HCT116 (cell line): ENCODE data around the gene TBC1D1. TPM values are rescaled to one million over a fixed set of nuclear protein-coding genes. Genes with fewer than 3 reads are reported as not detected.

Source experiments
- ATAC-seq: fragments of 200-7000 bp; cut with Tn5 transposase; 2 replicates; pipeline ENCODE4 v1.9.1; 2020; ENCODE audit warnings: mild to moderate bottlenecking, moderate library complexity
- BruUV-seq: library from RNA; stranded (reverse); fragments of 400-500 nt; replicated peaks from 2 replicates; lab custom pipeline; 2021; lab: Mats Ljungman, UMichigan
- CTCF ChIA-PET: fragments of 300-600 bp; sonication (Branson Sonifier 250); formaldehyde crosslinking; loops from one replicate; lab custom pipeline; 2021; ENCODE audit warnings: antibody characterized with exemption; lab: Charles Lee
- POLR2A ChIA-PET: fragments of 300-600, 350-600 bp; sonication (Branson Sonifier 250); formaldehyde crosslinking; loops from one replicate; lab custom pipeline; 2021; ENCODE audit warnings: antibody characterized with exemption; lab: Charles Lee
- RAD21 ChIA-PET, 2 experiments: fragments of 300-600 bp; sonication (Branson Sonifier 250); formaldehyde crosslinking; loops; one replicate each; lab custom pipeline; 2023; ENCODE audit warnings: low total read pairs in 2 of 2; ENCODE audit not compliant: uncharacterized antibody in 2 of 2, unreplicated experiment in 2 of 2, low non-redundant PET in 1 of 2; lab: Charles Lee
- DNase-seq: peaks from one replicate; pipeline ENCODE4 v3.0.0-alpha.2; 2010; ENCODE audit warnings: low read depth, low spot score
- H2AFZ ChIP-seq: fragments of 200-600 bp; shearing (Covaris generic), sonication (generic); 2 replicates; pipeline ENCODE4 v1.6.1; 2017; ENCODE audit warnings: low read depth, mixed run types, mixed read lengths, antibody characterized with exemption, low read length; ENCODE audit not compliant: poor library complexity, severe bottlenecking
- H3K27ac ChIP-seq: 2 replicates; pipeline ENCODE4 v1.5.1; 2012; ENCODE audit warnings: low read depth, low read length
- H3K27me3 ChIP-seq: fragments of 200-600 bp; sonication (generic); 2 replicates; pipeline ENCODE4 v1.6.1; 2016; ENCODE audit warnings: mixed run types, low read length, mixed read lengths; ENCODE audit not compliant: insufficient read depth
- H3K36me3 ChIP-seq, 2 experiments: fragments of 200-500 bp in 1 of 2; fragments of 200-600 bp in 1 of 2; sonication (Bioruptor generic) in 1 of 2; sonication (generic) in 1 of 2; 2 replicates each; pipeline versions ENCODE4 v1.5.1 to v1.6.1; 2014 to 2016; ENCODE audit warnings: low read length in 2 of 2, inconsistent platforms in 1 of 2, mixed read lengths in 1 of 2, mixed run types in 1 of 2; ENCODE audit not compliant: insufficient read depth in 2 of 2, control insufficient read depth in 1 of 2
- H3K4me1 ChIP-seq, 2 experiments: fragments of 200-600 bp in 1 of 2; sonication (generic) in 1 of 2; 2 replicates each; pipeline versions ENCODE4 v1.5.1 to v1.6.1; 2012 to 2017; ENCODE audit warnings: low read length in 2 of 2, inconsistent platforms in 1 of 2, mild to moderate bottlenecking in 1 of 2, mixed read lengths in 1 of 2, mixed run types in 1 of 2, moderate library complexity in 1 of 2; ENCODE audit not compliant: insufficient read depth in 2 of 2, control insufficient read depth in 1 of 2
- H3K4me2 ChIP-seq: fragments of 200-600 bp; sonication (generic); 2 replicates; pipeline ENCODE4 v1.6.1; 2017; ENCODE audit warnings: mixed run types, low read length, mixed read lengths
- H3K4me3 ChIP-seq, 2 experiments: fragments of 200-600 bp in 1 of 2; sonication (generic) in 1 of 2; replicated peaks in 1 of 2; 2 replicates each; pipeline ENCODE4 v1.5.1; 2011 to 2016; ENCODE audit warnings: low read length in 2 of 2, control low read depth in 1 of 2, low read depth in 1 of 2, mild to moderate bottlenecking in 1 of 2, mixed read lengths in 1 of 2, mixed run types in 1 of 2
- H3K79me2 ChIP-seq: fragments of 200-600 bp; sonication (generic); 2 replicates; pipeline ENCODE4 v1.6.1; 2017; ENCODE audit warnings: mild to moderate bottlenecking, mixed run types, low read length, moderate library complexity, mixed read lengths; ENCODE audit not compliant: insufficient read depth
- H3K9ac ChIP-seq: fragments of 200-600 bp; sonication (generic); 2 replicates; pipeline ENCODE4 v1.6.1; 2016; ENCODE audit warnings: low read length, mixed read lengths
- H3K9me2 ChIP-seq: fragments of 200-600 bp; sonication (generic), shearing (Covaris generic); 2 replicates; pipeline ENCODE4 v1.6.1; 2017; ENCODE audit warnings: mixed run types, mild to moderate bottlenecking, moderate library complexity; ENCODE audit not compliant: insufficient read depth
- H3K9me3 ChIP-seq, 2 experiments: fragments of 200-500 bp in 1 of 2; fragments of 200-600 bp in 1 of 2; sonication (Bioruptor generic) in 1 of 2; sonication (generic) in 1 of 2; 2 replicates each; pipeline ENCODE4 v1.6.1; 2014 to 2017; ENCODE audit warnings: low read length in 2 of 2, mixed read lengths in 2 of 2, inconsistent platforms in 1 of 2, low read depth in 1 of 2, mild to moderate bottlenecking in 1 of 2, mixed run types in 1 of 2, moderate library complexity in 1 of 2; ENCODE audit not compliant: control insufficient read depth in 1 of 2, insufficient read depth in 1 of 2
- H4K20me1 ChIP-seq: fragments of 200-600 bp; sonication (generic), shearing (Covaris generic); 2 replicates; pipeline ENCODE4 v1.6.1; 2017; ENCODE audit warnings: mixed run types, mild to moderate bottlenecking, moderate library complexity; ENCODE audit not compliant: insufficient read depth
- ATF3 ChIP-seq: IDR thresholded peaks from 2 replicates; pipeline ENCODE4 v1.6.1; 2012
- CBX3 ChIP-seq: IDR thresholded peaks from 2 replicates; pipeline ENCODE4 v1.6.1; 2012; ENCODE audit warnings: low read depth
- CEBPB ChIP-seq: IDR thresholded peaks from 2 replicates; pipeline ENCODE4 v1.6.1; 2012; ENCODE audit warnings: low read depth
- ELF1 ChIP-seq: IDR thresholded peaks from 2 replicates; pipeline ENCODE4 v1.6.1; 2012; ENCODE audit warnings: low read depth, borderline replicate concordance
- EZH2phosphoT487 ChIP-seq: fragments of 200-600 bp; IDR thresholded peaks from 2 replicates; pipeline ENCODE4 v1.6.1; 2018; ENCODE audit warnings: antibody characterized with exemption, borderline replicate concordance
- MAX ChIP-seq: IDR thresholded peaks from 2 replicates; pipeline ENCODE4 v1.6.1; 2012
- POLR2A ChIP-seq: IDR thresholded peaks from 2 replicates; pipeline ENCODE4 v1.7.0; 2011; ENCODE audit warnings: borderline replicate concordance; ENCODE audit not compliant: insufficient read depth, insufficient read length; ENCODE audit errors: extremely low read depth
- POLR2AphosphoS5 ChIP-seq: IDR thresholded peaks from 2 replicates; pipeline ENCODE4 v1.6.1; 2011; ENCODE audit warnings: mild to moderate bottlenecking, low read depth, low read length, moderate library complexity
- RAD21 ChIP-seq: IDR thresholded peaks from 2 replicates; pipeline ENCODE4 v1.6.1; 2012; ENCODE audit warnings: low read depth, mild to moderate bottlenecking
- REST ChIP-seq: IDR thresholded peaks from 2 replicates; pipeline ENCODE4 v1.6.1; 2012; ENCODE audit warnings: low read depth
- SRF ChIP-seq: IDR thresholded peaks from 2 replicates; pipeline ENCODE4 v1.6.1; 2012; ENCODE audit warnings: low read depth
- TCF7L2 ChIP-seq: IDR thresholded peaks from 2 replicates; pipeline ENCODE4 v1.7.0; 2011; ENCODE audit warnings: borderline replicate concordance, inconsistent platforms; ENCODE audit not compliant: insufficient read depth, insufficient read length; ENCODE audit errors: extremely low read depth
- YY1 ChIP-seq: IDR thresholded peaks from 2 replicates; pipeline ENCODE4 v1.6.1; 2011; ENCODE audit warnings: low read length, low read depth, moderate library complexity, mild to moderate bottlenecking; ENCODE audit not compliant: insufficient replicate concordance; ENCODE audit errors: extremely low read depth
- ZBTB33 ChIP-seq: IDR thresholded peaks from 2 replicates; pipeline ENCODE4 v1.6.1; 2011; ENCODE audit warnings: mild to moderate bottlenecking, low read length, moderate library complexity; ENCODE audit not compliant: insufficient replicate concordance; ENCODE audit errors: extremely low read depth
- ZNF274 ChIP-seq: fragments of 200-500 bp; sonication (Bioruptor generic); IDR thresholded peaks from 2 replicates; pipeline ENCODE4 v1.6.1; 2014; ENCODE audit warnings: mild to moderate bottlenecking, low read depth, low read length, inconsistent platforms
- intact Hi-C: fragments of 100-400 bp; cut with micrococcal nuclease; formaldehyde crosslinking; loops from 2 replicates; pipeline ENCODE4 v1.10.0; 2022
- total RNA-seq: library from RNA; stranded (reverse); gene quantifications from one replicate; pipeline ENCODE4 v1.2.1, GENCODE V29; 2021; ENCODE audit not compliant: unreplicated experiment

TBC1D1 gene
- total RNA-seq, 1 experiment from 2014 or later: 82.7 TPM

GRCh38 chr4:38088321-38088720 lies 197.4 kb downstream of the TBC1D1 start:
- H3K9ac ChIP-seq: no peak overlapping the region
- ChIA-PET CTCF (no interaction called here), POLR2A (no interaction called here), RAD21 (no interaction called here)
- H3K4me3 ChIP-seq: no peak overlapping the region
- no peaks in the 10 kb centered on the region for H3K9me2 ChIP-seq
- no TSS peak for BruUV-seq
- H4K20me1 ChIP-seq: no peaks in the 10 kb centered on the region
- H3K4me1 ChIP-seq: no peaks in the 10 kb centered on the region
- H3K79me2 ChIP-seq: no peaks in the 10 kb centered on the region
- intact Hi-C loops: no loop called here
- no peak for ATAC-seq
- no peak for TF ChIP-seq POLR2AphosphoS5
- no peak for TF ChIP-seq MAX
- H3K27ac ChIP-seq: no peak overlapping the region
- H3K4me2 ChIP-seq: no peak overlapping the region
- no peaks in the 10 kb centered on the region for H3K9me3 ChIP-seq
- 0 out of 4 replicates have a peak, but pooled peaks cover 0 to 5% of the 10 kb centered on the region in 2 experiments for H3K36me3 ChIP-seq
- no peak for DNase-seq
- no peak overlapping the region for H2AFZ ChIP-seq
- no peaks in the 10 kb centered on the region for H3K27me3 ChIP-seq

GRCh38 chr4:38089961-38090360 lies 199.1 kb downstream of the TBC1D1 start:
- ChIA-PET POLR2A (no interaction called here), RAD21 (no interaction called here), CTCF (interaction anchor here (1.2 kb wide), 1 partner anchor 585 kb away, joined by 3 read pairs; no protein-coding TSS in a partner anchor)
- H3K36me3 ChIP-seq: 0 out of 4 replicates have a peak, but pooled peaks cover 0 to 5% of the 10 kb centered on the region in 2 experiments
- H3K27me3 ChIP-seq: no peaks in the 10 kb centered on the region
- intact Hi-C loops: no loop called here
- no peaks in the 10 kb centered on the region for H3K9me2 ChIP-seq
- H3K9me3 ChIP-seq: no peaks in the 10 kb centered on the region
- no peak overlapping the region for H2AFZ ChIP-seq
- no TSS peak for BruUV-seq
- H3K79me2 ChIP-seq: no peaks in the 10 kb centered on the region
- H3K4me2 ChIP-seq: no peak overlapping the region
- no peak overlapping the region for H3K9ac ChIP-seq
- no peak overlapping the region for H3K4me3 ChIP-seq
- DNase-seq (no peak), ATAC-seq (no peak)
- no peaks in the 10 kb centered on the region for H4K20me1 ChIP-seq
- no peak overlapping the region for H3K27ac ChIP-seq
- H3K4me1 ChIP-seq: no peaks in the 10 kb centered on the region
- TF ChIP-seq CBX3: no peak
- no peak for TF ChIP-seq ZNF274
- TF ChIP-seq CEBPB: no peak
- TF ChIP-seq POLR2AphosphoS5: no peak
- TF ChIP-seq RAD21: no peak
- TF ChIP-seq ATF3: no peak
- TF ChIP-seq ZBTB33: no peak
- no peak for TF ChIP-seq ELF1
- TF ChIP-seq YY1: no peak
- no peak for TF ChIP-seq SRF
- TF ChIP-seq REST: no peak
- no peak for TF ChIP-seq POLR2A
- no peak for TF ChIP-seq EZH2phosphoT487
- no peak for TF ChIP-seq TCF7L2
